Adrenal gland (tissue), 5 donors: ENCODE results near the gene GOLGB1.

ENCODE experiments used
- CTCF ChIP-seq, 6 experiments: fragments of 450-650 bp in 4 of 6; fragments of 200-600 bp in 2 of 6; sonication (generic) in 1 of 6; IDR thresholded peaks; 1 replicate in 5 of 6; 2 replicates in 1 of 6; pipeline versions ENCODE4 v1.5.1 to v1.8.0; 2016 to 2021; ENCODE audit warnings: antibody characterized with exemption in 6 of 6, mild to moderate bottlenecking in 2 of 6, moderate library complexity in 1 of 6
- POLR2A ChIP-seq, 2 donors: fragments of 450-650 bp; IDR thresholded peaks; one replicate each; pipeline ENCODE4 v1.6.1; 2017; ENCODE audit warnings: antibody characterized with exemption in 2 of 2, mild to moderate bottlenecking in 2 of 2, moderate library complexity in 1 of 2
- donor health status: DM: no; HTN: no; CAD: no.

GRCh38 chr3:121757812-121758545, 8.4 kb upstream of the GOLGB1 start:
- no peak for TF ChIP-seq POLR2A (IDR thresholded peaks at IDR 0.05)
- TF ChIP-seq CTCF (IDR thresholded peaks at IDR 0.05) = no peak
